ENCODE data around the gene AP4M1.

AP4M1 gene, protein sequence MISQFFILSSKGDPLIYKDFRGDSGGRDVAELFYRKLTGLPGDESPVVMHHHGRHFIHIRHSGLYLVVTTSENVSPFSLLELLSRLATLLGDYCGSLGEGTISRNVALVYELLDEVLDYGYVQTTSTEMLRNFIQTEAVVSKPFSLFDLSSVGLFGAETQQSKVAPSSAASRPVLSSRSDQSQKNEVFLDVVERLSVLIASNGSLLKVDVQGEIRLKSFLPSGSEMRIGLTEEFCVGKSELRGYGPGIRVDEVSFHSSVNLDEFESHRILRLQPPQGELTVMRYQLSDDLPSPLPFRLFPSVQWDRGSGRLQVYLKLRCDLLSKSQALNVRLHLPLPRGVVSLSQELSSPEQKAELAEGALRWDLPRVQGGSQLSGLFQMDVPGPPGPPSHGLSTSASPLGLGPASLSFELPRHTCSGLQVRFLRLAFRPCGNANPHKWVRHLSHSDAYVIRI

GRCh38 chr7:100101016-100101862 is at the start of gene AP4M1, which contains the start of gene MCM7:
Gene AP4M1, plus strand, starts transcription at chr7:100101643. Its CDS starts 72 bp downstream, at chr7:100101715.
Gene MCM7, minus strand, starts transcription at chr7:100101397. Its CDS starts 103 bp downstream, at chr7:100101294.
- in situ Hi-C loops (cut with HindIII; ENCODE audit: low pct_unique_long_range_greater_than_20kb, low sequenced_read_pairs) = no loop called here
- peak; percentile 92 to 99 for DNase-seq (ENCODE audit: low read depth in 1 of 2, low spot score in 1 of 2)
- no peak for TF ChIP-seq JUND (IDR thresholded peaks at IDR 0.05; ENCODE audit: low read depth)

- in situ Hi-C loops (cut with HindIII; ENCODE audit: low pct_unique_long_range_greater_than_20kb, low sequenced_read_pairs) = no loop called here
- DNase-seq (ENCODE audit: low read depth in 1 of 2, low spot score in 1 of 2) = peak; percentile 64 to 86
- TF ChIP-seq JUND (IDR thresholded peaks at IDR 0.05; ENCODE audit: low read depth) = no peak
Measured at GRCh38 chr7:100053215-100053614, 48.2 kb upstream of the AP4M1 start.

- no peak for DNase-seq (ENCODE audit: low read depth in 1 of 2, low spot score in 1 of 2)
- in situ Hi-C loops (cut with HindIII; ENCODE audit: low pct_unique_long_range_greater_than_20kb, low sequenced_read_pairs) = no loop called here
- no peak for TF ChIP-seq JUND (IDR thresholded peaks at IDR 0.05; ENCODE audit: low read depth)
Measured at GRCh38 chr7:100057006-100057405, 44.4 kb upstream of the AP4M1 start.

DNA sequence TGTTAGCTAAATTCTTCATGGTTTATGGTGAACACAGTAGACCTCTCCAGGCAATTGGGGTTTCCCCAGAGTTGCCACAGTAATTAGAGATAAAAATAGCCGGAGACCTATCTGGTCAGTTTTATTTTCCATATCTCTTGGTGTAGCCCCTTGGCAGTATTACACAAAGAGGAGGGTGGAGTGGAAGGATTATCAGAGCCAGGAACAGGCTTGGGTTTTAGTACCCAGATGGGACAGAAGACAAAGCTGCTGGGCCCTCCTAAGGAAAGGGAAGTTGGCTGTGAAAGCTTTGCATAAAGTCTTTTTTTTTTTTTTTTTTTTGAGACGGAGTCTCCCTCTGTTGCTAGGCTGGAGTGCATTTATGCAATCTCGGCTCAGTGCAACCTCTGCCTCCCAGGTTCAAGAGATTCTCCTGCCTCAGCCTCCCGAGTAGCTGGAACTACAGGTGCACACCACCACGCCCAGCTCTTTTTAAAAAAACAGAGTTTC is 42.1 kb upstream of the AP4M1 start:
- in situ Hi-C loops (cut with HindIII; ENCODE audit: low pct_unique_long_range_greater_than_20kb, low sequenced_read_pairs) = no loop called here
- no peak for TF ChIP-seq JUND (IDR thresholded peaks at IDR 0.05; ENCODE audit: low read depth)
- DNase-seq (ENCODE audit: low read depth in 1 of 2, low spot score in 1 of 2) = no peak

DNA sequence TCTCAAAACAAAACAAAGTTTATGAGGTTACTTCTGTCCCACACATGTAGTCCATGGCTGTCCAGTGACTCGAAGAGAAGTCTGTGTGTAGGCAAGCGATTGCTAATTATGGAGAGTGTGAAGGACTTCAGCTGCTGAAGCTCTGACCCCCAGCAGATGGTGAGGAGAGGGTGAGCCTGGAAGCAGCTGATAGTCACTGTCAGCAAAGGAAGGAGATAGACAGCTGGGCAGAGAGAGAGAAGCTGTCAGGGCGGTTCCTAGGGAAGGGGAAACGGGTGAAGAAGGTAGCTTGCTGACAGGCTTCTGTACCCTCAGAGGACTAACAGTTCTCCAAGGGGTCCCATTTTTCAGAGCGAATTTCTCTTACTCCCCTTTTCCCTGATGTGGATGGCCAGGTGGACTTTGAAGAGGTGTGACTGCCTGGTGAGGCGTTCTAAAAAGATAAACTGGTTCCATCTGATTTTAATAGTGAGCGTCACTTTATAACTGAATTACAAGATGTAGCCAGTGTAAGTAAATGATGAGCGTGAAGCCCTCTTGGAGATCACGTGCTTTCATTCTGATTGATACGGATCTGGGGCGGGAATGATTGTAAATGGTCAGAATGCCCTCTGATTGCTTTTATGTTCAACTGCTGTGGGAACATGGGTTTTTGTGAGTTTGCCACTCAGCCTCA is 39.8 kb upstream of the AP4M1 start:
- in situ Hi-C loops (cut with HindIII; ENCODE audit: low pct_unique_long_range_greater_than_20kb, low sequenced_read_pairs) = no loop called here
- DNase-seq (ENCODE audit: low read depth in 1 of 2, low spot score in 1 of 2) = no peak
- no peak for TF ChIP-seq JUND (IDR thresholded peaks at IDR 0.05; ENCODE audit: low read depth)

DNA sequence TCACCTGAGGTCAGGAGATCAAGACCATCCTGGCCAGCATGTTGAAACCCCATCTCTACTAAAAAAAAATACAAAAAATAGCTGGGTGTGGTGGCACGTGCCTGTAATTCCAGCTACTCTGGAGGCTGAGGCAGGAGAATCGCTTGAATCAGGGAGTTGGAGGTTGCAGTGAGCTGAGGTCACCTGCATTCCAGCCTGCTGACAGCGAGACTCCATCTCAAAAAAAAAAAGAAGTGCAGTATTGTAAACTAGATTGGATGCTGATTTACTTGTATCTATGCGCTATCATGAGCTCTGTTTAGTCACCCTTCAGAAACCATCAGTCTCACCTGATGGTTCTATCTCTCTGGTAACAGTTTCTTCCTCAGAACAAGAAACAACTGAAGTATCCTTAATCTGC is 38.1 kb upstream of the AP4M1 start:
- in situ Hi-C loops (cut with HindIII; ENCODE audit: low pct_unique_long_range_greater_than_20kb, low sequenced_read_pairs) = no loop called here
- no peak for DNase-seq (ENCODE audit: low read depth in 1 of 2, low spot score in 1 of 2)
- TF ChIP-seq JUND (IDR thresholded peaks at IDR 0.05; ENCODE audit: low read depth) = no peak

DNA sequence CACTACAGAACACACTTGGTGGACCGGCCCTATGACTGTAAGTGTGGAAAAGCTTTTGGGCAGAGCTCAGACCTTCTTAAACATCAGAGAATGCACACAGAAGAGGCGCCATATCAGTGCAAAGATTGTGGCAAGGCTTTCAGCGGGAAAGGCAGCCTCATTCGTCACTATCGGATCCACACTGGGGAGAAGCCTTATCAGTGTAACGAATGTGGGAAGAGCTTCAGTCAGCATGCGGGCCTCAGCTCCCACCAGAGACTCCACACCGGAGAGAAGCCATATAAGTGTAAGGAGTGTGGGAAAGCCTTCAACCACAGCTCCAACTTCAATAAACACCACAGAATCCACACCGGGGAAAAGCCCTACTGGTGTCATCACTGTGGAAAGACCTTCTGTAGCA is 37.3 kb upstream of the AP4M1 start:
- DNase-seq (ENCODE audit: low read depth in 1 of 2, low spot score in 1 of 2) = no peak
- in situ Hi-C loops (cut with HindIII; ENCODE audit: low pct_unique_long_range_greater_than_20kb, low sequenced_read_pairs) = no loop called here
- TF ChIP-seq JUND (IDR thresholded peaks at IDR 0.05; ENCODE audit: low read depth) = no peak

- in situ Hi-C loops (cut with HindIII; ENCODE audit: low pct_unique_long_range_greater_than_20kb, low sequenced_read_pairs) = no loop called here
- no peak for DNase-seq (ENCODE audit: low read depth in 1 of 2, low spot score in 1 of 2)
- TF ChIP-seq JUND (IDR thresholded peaks at IDR 0.05; ENCODE audit: low read depth) = no peak
Measured at GRCh38 chr7:100065452-100066186, 35.8 kb upstream of the AP4M1 start.

GRCh38 chr7:100066953-100067352 is 34.5 kb upstream of the AP4M1 start:
- no peak for TF ChIP-seq JUND (IDR thresholded peaks at IDR 0.05; ENCODE audit: low read depth)
- no peak for DNase-seq (ENCODE audit: low read depth in 1 of 2, low spot score in 1 of 2)
- in situ Hi-C loops (cut with HindIII; ENCODE audit: low pct_unique_long_range_greater_than_20kb, low sequenced_read_pairs) = no loop called here

DNA sequence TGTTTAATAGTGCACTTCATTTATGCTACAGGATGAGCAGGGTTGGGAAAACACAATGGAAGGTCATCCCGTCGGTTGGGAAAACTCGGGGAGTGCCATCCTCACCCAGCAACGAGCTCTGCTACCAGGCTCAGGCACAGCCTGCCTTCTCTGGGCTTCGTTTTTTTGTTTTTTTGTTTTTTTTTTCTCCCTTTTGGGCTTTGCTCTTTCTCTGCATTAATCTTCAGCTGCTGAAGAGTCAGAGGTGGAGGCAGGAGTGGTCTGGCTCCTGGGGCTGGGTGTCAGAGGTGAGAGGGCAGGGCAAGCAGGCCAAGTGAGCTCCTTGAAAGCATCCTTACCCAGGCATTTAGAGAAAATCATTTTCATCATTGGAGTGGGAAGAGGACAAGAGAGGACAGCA is 31.5 kb upstream of the AP4M1 start:
- in situ Hi-C loops (cut with HindIII; ENCODE audit: low pct_unique_long_range_greater_than_20kb, low sequenced_read_pairs) = no loop called here
- no peak for DNase-seq (ENCODE audit: low read depth in 1 of 2, low spot score in 1 of 2)
- no peak for TF ChIP-seq JUND (IDR thresholded peaks at IDR 0.05; ENCODE audit: low read depth)

DNA sequence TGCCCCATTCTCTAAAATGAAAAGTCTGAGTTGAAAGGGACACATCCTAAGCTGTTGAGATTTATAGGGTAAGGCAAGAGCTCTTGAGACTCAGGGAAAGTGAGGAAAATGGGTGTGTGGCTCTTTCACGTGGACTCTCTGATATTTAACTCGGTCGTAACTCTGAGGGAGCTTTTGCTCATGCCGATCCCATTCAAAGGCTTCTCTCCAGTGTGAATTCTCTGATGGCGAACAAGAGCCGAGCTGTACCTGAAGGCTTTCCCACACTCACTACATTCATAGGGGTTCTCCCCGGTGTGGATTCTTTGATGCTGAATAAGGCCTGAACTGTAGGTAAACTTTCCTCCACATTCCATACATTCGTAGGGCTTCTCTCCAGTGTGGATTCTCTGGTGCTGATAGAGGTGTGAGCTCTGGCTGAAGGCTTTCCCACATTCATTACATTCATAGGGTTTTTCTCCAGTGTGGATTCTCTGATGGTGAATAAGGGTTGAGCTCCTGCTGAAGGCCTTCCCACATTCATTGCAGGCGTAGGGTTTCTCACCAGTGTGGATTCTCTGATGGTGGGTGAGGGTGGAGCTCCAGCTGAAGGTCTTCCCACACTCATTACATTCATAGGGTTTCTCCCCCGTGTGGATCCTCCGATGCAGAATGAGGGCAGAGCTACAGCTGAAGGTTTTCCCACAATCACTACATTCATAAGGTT is 30.3 kb upstream of the AP4M1 start:
- DNase-seq (ENCODE audit: low read depth in 1 of 2, low spot score in 1 of 2) = no peak
- no peak for TF ChIP-seq JUND (IDR thresholded peaks at IDR 0.05; ENCODE audit: low read depth)
- in situ Hi-C loops (cut with HindIII; ENCODE audit: low pct_unique_long_range_greater_than_20kb, low sequenced_read_pairs) = no loop called here

Data from T47D (cell line).